GM12873 (cell line): Measurements from ENCODE around the gene P2RX1.

Experiments used
- CTCF ChIP-seq: IDR thresholded peaks from 2 replicates; pipeline ENCODE4 v1.5.1; 2012; ENCODE audit warnings: low read depth, mild to moderate bottlenecking, moderate library complexity, low read length, control low read depth; ENCODE audit not compliant: insufficient read depth; ENCODE audit errors: missing control alignments

Gene P2RX1

GRCh38 chr17:3940965-3941698 lies 24.9 kb upstream of the P2RX1 start:
- TF ChIP-seq CTCF = no peak

- TF ChIP-seq CTCF = no peak
Observed at GRCh38 chr17:3937359-3937758, 21.1 kb upstream of the P2RX1 start.

- no peak for TF ChIP-seq CTCF
Observed at GRCh38 chr17:3935825-3936355, 19.6 kb upstream of the P2RX1 start.

GRCh38 chr17:3935140-3935542 lies 18.9 kb upstream of the P2RX1 start:
- TF ChIP-seq CTCF = peak; percentile 71

- TF ChIP-seq CTCF = no peak
Observed at GRCh38 chr17:3929764-3930163, 13.5 kb upstream of the P2RX1 start.

GRCh38 chr17:3929181-3929580 lies 12.9 kb upstream of the P2RX1 start:
- no peak for TF ChIP-seq CTCF

GRCh38 chr17:3928406-3928805 lies 12.1 kb upstream of the P2RX1 start:
- no peak for TF ChIP-seq CTCF
